ENCODE results near the gene ORAI1. TPM values are rescaled to one million over a fixed set of nuclear protein-coding genes. Genes with fewer than 3 reads are reported as not detected.

The ORAI1 gene
- total and polyA plus RNA-seq, 2 of the 13 experiments (the other 11 are each of a cell fraction or from before 2014, with no cell fraction given), result 9.2 to 17.2 TPM

- TF ChIP-seq FOXJ3 (CRISPR knock-in tag; IDR thresholded peaks at IDR 0.05; ENCODE audit: borderline replicate concordance) (no peak), HNRNPL (IDR thresholded peaks at IDR 0.05; ENCODE audit: low read depth, low read length) (peak; percentile 49; the same call in 1 of the 2 replicates), ZNF562 (CRISPR knock-in tag; IDR thresholded peaks at IDR 0.05; ENCODE audit: borderline replicate concordance) (no peak), DNMT3B (CRISPR knock-in tag; conservative IDR thresholded peaks at IDR 0.05) (no peak), FOXK2 (IDR thresholded peaks at IDR 0.05) (no peak), ZNF232 (CRISPR knock-in tag; IDR thresholded peaks at IDR 0.05; ENCODE audit: borderline replicate concordance) (0 out of 2 replicates have a peak, but pooled peaks have one; percentile 27), ZFX (CRISPR knock-in tag; IDR thresholded peaks at IDR 0.05; ENCODE audit: low read depth) (peak; percentile 73), ZNF335 (CRISPR knock-in tag; IDR thresholded peaks at IDR 0.05) (no peak), EEA1 (CRISPR knock-in tag; IDR thresholded peaks at IDR 0.05; ENCODE audit: borderline replicate concordance) (no peak), SRSF4 (IDR thresholded peaks at IDR 0.05; ENCODE audit: low read depth, low read length, poor library complexity, severe bottlenecking) (no peak), POLR2A (IDR thresholded peaks at IDR 0.05; ENCODE audit: insufficient read depth in 1 of 2, low read depth in 2 of 2, low read length in 2 of 2) (peak; percentile 77 to 91), IRX3 (CRISPR knock-in tag; IDR thresholded peaks at IDR 0.05; ENCODE audit: borderline replicate concordance, low read depth) (no peak), ZNF510 (CRISPR knock-in tag; IDR thresholded peaks at IDR 0.05; ENCODE audit: low read depth) (no peak), ZFY (CRISPR knock-in tag; IDR thresholded peaks at IDR 0.05) (peak; percentile 75), ZNF503 (CRISPR knock-in tag; IDR thresholded peaks at IDR 0.05) (peak; percentile 72)
- TF ChIP-seq, protein P1, sequence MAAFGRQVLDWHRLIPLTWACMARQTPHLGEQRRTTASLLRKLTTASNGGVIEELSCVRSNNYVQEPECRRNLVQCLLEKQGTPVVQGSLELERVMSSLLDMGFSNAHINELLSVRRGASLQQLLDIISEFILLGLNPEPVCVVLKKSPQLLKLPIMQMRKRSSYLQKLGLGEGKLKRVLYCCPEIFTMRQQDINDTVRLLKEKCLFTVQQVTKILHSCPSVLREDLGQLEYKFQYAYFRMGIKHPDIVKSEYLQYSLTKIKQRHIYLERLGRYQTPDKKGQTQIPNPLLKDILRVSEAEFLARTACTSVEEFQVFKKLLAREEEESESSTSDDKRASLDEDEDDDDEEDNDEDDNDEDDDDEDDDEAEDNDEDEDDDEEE (CRISPR knock-in tag; IDR thresholded peaks at IDR 0.05), result peak; percentile 40; the same call in 1 of the 2 replicates
- TF ChIP-seq, protein P2, sequence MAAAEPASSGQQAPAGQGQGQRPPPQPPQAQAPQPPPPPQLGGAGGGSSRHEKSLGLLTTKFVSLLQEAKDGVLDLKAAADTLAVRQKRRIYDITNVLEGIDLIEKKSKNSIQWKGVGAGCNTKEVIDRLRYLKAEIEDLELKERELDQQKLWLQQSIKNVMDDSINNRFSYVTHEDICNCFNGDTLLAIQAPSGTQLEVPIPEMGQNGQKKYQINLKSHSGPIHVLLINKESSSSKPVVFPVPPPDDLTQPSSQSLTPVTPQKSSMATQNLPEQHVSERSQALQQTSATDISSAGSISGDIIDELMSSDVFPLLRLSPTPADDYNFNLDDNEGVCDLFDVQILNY (CRISPR knock-in tag; conservative IDR thresholded peaks at IDR 0.05), result peak; percentile 38; the same call in 1 of the 2 replicates
- TF ChIP-seq, protein P3, sequence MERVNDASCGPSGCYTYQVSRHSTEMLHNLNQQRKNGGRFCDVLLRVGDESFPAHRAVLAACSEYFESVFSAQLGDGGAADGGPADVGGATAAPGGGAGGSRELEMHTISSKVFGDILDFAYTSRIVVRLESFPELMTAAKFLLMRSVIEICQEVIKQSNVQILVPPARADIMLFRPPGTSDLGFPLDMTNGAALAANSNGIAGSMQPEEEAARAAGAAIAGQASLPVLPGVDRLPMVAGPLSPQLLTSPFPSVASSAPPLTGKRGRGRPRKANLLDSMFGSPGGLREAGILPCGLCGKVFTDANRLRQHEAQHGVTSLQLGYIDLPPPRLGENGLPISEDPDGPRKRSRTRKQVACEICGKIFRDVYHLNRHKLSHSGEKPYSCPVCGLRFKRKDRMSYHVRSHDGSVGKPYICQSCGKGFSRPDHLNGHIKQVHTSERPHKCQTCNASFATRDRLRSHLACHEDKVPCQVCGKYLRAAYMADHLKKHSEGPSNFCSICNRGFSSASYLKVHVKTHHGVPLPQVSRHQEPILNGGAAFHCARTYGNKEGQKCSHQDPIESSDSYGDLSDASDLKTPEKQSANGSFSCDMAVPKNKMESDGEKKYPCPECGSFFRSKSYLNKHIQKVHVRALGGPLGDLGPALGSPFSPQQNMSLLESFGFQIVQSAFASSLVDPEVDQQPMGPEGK (CRISPR knock-in tag; IDR thresholded peaks at IDR 0.05), result peak; percentile 56
- TF ChIP-seq, protein P4, sequence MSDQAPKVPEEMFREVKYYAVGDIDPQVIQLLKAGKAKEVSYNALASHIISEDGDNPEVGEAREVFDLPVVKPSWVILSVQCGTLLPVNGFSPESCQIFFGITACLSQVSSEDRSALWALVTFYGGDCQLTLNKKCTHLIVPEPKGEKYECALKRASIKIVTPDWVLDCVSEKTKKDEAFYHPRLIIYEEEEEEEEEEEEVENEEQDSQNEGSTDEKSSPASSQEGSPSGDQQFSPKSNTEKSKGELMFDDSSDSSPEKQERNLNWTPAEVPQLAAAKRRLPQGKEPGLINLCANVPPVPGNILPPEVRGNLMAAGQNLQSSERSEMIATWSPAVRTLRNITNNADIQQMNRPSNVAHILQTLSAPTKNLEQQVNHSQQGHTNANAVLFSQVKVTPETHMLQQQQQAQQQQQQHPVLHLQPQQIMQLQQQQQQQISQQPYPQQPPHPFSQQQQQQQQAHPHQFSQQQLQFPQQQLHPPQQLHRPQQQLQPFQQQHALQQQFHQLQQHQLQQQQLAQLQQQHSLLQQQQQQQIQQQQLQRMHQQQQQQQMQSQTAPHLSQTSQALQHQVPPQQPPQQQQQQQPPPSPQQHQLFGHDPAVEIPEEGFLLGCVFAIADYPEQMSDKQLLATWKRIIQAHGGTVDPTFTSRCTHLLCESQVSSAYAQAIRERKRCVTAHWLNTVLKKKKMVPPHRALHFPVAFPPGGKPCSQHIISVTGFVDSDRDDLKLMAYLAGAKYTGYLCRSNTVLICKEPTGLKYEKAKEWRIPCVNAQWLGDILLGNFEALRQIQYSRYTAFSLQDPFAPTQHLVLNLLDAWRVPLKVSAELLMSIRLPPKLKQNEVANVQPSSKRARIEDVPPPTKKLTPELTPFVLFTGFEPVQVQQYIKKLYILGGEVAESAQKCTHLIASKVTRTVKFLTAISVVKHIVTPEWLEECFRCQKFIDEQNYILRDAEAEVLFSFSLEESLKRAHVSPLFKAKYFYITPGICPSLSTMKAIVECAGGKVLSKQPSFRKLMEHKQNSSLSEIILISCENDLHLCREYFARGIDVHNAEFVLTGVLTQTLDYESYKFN (CRISPR knock-in tag; conservative IDR thresholded peaks at IDR 0.05), result peak; percentile 78
Observed at GRCh38 chr12:121626087-121626852, at the start of gene ORAI1 (continued).
